Skin epidermis (tissue), 12 donors: ENCODE data around the gene PLA2G6.

Source experiments
- H3K27ac ChIP-seq, 21 experiments: fragments of 200-600 bp; sonication (generic) in 11 of 21; one replicate each; pipeline ENCODE4 v1.5.0; 2020; ENCODE audit warnings: mild to moderate bottlenecking in 3 of 21, inconsistent platforms in 2 of 21, moderate library complexity in 2 of 21
- H3K4me3 ChIP-seq, 7 experiments: fragments of 200-600 bp; sonication (generic) in 2 of 7; one replicate each; pipeline ENCODE4 v1.5.0; 2020; ENCODE audit warnings: inconsistent platforms in 2 of 7, mild to moderate bottlenecking in 2 of 7, moderate library complexity in 1 of 7

Gene PLA2G6

DNA sequence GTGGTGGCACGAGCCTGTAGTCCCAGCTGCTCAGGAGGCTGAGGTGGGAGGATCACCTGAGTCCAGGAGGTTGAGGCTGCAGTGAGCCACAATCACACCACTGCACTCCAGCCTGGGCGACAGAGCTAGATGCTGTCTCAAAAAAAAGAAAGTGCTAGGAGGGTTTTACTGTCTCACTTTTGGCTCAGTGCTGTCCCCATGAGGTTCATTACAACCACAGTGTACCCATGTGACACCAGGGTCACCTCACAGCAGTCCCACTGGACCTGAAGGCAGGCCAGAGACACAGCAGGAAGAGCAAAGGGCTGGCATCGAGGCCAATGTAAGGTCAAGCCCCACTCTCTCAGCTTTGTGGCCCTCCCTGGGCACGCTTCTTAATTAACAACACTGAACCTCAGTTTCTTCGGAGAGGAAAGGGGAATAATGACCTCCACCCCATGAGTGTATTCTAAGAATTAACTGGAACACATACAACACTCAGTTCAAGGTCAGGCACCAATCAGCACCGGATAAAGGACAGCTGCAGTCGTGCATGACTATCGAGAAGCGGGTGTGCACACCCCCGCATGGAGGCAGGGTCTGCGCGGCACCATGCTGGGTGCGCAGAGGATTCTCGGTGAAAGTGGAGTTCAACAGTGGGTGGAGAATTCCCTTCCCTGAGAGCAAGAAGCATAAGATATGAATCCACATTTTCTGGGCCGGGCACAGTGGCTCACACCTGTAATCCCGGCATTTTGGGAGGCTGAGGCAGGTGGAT is 40.2 kb downstream of the PLA2G6 start:
- Histone ChIP-seq H3K4me3 (no peak overlapping the region), H3K27ac (no peak overlapping the region)

DNA sequence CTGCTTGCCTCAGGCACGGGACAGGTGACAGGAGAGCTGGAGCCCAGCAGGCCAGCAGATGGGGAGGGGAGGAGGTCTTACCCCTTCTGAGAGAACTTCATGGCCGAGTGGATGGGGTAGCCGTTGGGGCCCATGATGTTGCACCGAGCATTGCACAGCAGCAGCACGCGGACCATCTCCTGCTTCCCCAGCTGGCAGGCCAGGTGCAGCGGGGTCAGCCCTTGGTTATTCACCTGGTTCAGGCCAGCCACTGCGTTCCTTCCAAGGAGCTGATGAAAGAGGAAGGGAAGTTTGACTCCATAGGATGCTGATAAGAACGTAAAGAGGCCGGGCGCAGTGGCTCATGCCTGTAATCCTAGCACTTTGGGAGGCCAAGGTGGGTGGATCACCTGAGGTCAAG is 41.7 kb downstream of the PLA2G6 start:
- Histone ChIP-seq H3K4me3 (no peak overlapping the region), H3K27ac (no peak overlapping the region)

DNA sequence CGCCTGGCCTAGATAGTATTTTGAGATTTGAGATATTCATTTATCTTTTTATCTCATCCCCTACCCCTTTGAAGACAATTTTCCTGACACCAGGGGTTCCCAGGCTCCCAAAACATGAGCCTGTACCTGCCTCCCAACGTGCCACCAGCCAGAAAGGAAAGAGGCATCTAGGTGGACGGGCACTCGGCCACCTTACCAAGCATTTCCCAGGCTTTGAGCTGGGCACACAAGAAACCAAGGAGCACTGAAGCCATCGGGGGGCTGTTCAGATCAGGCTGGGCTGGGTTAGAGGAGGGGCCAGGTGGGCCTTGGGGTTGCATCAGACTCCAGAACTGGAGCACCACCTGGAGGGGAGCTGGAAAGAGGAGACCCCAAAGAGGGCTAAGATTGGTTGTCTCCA is 42.7 kb downstream of the PLA2G6 start:
- H3K4me3 ChIP-seq, result no peak overlapping the region
- H3K27ac ChIP-seq, result no peak overlapping the region

DNA sequence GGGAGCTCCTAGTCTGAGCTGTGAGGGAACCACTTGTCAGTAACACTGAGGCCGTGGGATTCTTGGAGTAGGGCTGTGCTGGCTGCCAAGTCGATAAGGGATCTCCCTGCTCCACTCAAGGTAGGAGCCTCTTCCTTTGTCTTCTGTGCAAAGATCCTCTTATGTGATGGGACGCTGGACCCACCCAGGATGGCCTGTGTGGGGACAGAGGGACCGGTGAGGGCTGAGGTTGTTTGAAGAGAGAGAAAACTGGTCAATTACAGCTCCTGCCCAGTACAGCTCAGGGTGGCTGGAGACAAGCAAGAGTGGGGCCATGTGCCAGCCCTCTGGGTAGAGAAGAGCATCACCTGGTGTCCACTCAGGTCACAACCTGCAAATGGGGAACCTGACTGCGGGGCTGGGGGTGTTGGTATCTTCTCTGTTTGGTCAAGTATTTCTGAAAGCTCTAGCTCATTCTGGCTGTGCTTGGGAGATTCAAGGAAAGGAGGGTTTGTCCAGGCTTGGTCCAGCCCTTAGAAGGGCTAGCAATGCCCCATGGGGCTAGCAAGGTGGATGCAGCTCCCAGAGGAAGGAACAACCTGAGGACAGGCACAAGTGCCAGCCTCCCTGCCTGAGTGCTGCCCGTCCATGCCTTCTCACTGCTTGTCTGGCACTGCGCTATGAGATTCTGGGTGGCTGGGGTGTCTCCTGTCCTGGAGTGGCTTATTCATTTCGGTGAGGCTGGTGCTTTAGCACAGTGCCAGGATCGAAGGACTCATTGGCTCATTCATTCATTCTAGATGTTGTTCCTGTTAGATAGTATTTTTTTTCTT is 43.5 kb downstream of the PLA2G6 start:
- H3K27ac ChIP-seq, result no peak overlapping the region
- no peak overlapping the region for H3K4me3 ChIP-seq

DNA sequence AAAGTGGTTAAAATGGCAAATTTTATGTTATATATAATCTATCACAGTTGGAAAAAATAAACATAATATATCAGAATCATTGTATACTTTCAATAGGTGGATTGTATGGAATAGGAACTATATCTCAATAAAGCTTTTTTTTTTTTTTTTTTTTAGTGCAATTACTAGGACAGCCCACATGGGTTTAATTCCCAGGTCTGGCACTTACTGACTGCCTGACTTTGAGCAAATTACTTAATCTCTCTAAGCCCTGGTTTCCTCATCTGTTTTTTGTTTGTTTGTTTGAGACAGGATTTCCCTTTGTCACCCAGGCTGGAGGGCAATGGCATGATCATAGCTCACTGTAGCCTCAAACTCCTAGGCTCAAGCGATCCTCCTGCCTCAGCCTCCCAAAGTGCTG is 45.0 kb downstream of the PLA2G6 start:
- H3K27ac ChIP-seq, result no peak overlapping the region

DNA sequence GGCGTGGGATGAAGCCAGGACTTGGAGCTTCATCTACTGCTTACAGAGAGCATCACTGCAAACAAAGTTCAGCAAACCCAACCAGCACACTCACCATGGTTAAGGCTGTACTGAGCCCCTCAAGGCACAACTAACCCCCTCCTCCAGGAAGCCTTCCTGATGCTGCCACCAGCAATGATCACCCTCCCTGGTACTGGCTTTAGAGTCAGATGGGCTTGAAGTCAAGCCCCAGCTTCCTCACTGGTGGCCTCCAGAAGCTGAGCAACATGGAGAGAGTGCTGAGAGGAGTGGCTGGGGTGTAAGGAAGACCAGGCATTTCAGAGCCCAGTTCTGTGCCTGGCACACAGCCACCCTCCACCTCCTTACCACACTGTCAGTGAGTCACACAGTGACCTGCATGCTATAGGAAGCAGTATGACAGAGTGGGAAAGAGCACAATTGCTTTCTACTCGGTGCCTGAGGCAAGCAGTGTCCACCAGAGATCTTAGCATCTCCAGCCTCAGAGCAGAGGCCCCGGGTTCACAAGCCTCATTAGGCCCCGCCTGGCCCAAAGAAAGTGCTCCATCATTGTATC is 46.4 kb downstream of the PLA2G6 start:
- no peak overlapping the region for H3K27ac ChIP-seq
- no peak overlapping the region for H3K4me3 ChIP-seq

More for the DNA sequence above, 45.0 kb downstream of the PLA2G6 start:
- no peak overlapping the region for H3K4me3 ChIP-seq

DNA sequence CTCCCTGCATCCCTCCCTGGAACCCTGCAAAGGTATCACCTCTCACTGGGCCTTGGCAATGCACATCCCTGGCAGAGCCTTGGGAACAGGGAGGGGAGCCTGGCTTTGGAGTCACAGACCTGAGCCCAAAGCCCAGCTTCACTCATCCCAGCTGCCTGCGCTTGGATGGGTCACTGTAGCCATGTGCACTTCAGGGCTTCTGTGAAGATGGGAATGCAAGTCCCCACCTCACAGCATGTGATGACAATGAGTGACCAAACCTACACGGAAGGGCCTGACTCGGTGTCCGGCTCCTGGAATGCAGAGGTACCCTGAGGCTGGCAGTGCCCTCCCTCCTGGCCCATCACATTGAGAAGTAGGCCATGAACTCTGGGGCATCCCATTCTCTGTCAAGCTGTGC is 48.3 kb downstream of the PLA2G6 start:
- H3K27ac ChIP-seq, result peak overlapping the region in 1 of 21 experiments; percentile 26
- no peak overlapping the region for H3K4me3 ChIP-seq

DNA sequence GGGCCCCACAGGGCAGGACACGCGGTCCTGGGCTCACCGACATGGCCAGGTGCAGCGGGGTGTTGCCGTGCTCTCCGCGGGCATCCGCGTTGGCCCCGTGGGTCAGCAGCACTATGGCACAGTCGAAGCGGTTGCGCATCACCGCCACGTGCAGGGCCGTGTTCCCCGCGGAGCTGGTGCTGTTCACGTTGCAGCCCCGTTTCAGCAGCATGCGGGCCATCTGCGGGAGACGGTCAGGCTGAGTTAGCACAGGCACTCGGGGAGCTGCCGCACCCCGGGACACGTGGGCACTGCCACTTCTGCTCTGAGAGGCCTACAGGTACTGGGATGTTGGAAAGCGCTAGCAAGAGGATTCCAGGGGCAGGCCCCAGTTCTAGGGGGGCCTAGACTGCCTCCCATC is 48.8 kb downstream of the PLA2G6 start:
- Histone ChIP-seq H3K27ac (no peak overlapping the region), H3K4me3 (no peak overlapping the region)

DNA sequence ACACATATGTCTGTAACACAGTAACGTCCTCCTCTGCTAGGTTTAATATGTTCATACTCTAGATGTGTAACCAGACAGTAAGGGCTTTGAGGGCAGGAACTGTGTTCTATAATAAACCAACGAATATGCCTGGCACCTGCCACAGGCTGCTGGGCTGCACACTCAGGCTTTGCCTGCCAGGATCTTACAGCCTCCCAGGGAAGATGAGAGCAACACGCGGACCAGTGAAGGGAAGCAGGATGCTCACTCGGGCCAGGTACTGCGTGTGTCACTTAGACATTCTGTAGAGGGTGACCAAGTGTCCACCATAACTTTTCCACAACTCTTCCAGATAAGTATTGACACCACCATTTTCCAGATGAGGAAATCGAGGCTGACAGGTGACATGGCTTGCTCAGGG is 49.5 kb downstream of the PLA2G6 start:
- no peak overlapping the region for H3K27ac ChIP-seq
- H3K4me3 ChIP-seq, result no peak overlapping the region

DNA sequence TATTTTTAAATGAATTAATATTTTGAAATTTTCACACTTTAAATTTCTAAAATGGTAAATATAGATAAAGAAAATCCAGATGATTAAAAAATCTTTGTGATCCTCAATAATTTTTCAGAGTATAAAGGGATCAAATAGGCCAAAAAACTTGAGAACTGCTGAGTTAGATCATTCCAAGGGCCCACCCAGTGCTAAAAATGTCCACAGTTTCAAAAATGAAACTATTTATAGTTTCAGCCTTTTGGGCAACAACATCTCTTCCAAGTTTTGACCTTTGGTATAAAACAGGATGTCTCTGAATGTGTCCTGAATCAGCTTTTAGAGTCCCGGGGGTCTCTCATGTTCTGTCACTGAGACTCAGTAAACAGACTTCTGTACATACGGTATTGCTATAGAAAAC is 50.2 kb downstream of the PLA2G6 start:
- Histone ChIP-seq H3K27ac (peak overlapping the region in 1 of 21 experiments; percentile 54), H3K4me3 (no peak overlapping the region)

DNA sequence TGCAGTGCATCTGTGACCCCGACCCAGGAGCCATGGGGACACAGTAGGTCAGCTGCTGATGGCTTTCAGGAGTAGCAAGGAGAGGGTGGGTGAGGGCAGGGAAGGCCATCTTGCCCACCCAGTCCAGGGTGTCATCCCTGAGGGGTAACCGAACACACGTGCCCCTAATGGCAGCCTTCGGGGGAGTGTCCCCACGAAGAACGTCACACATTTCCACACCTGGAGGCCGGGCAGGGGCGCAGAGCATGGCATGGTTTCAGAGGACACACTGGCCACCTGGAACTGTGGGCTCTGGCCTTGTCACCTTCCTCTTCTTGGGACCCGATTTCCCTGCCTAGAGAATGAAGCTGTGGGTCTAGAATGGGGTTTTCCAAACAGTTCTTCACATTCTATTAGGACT is 51.8 kb downstream of the PLA2G6 start:
- H3K4me3 ChIP-seq, result no peak overlapping the region
- no peak overlapping the region for H3K27ac ChIP-seq

DNA sequence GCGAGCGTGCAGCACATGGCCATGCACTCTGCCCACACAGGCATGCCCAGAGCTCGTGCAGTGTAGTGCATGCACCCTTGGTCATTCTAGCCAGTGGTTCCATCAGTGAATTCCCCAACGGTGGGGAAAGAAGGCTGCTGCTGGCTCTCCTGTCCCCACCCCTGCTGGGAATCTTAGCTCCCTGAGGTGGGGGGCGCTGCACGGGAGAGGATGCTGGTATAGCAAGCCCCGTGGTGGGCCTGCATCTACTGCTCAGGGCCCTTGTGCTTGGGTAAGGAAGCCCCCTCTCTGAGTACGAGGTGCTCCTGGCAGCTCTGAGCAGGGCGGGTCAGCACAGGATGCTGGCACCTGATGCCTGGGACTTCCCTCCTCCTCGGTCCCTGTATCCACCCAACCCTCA is 52.6 kb downstream of the PLA2G6 start:
- Histone ChIP-seq H3K4me3 (no peak overlapping the region), H3K27ac (no peak overlapping the region)

DNA sequence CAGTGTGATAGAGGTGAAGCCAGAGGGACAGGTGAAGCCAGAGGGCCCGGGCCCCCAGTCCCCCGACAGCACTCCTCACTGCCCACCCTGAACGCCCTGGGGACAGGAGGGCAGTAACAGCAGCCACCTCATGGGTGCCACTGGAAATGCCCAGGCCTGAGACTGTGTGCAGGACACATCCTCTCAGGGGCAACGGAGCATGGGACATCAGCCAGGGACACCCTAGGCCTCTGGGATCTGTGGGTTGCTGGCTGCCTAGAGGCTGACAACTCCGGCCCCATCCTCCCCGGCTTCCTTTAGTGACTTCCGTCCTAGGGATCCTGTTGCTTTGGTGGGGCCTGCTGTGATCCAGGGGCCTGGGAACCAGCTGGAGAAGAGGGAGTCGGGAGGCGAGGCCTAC is 53.8 kb downstream of the PLA2G6 start:
- H3K27ac ChIP-seq, result no peak overlapping the region
- H3K4me3 ChIP-seq, result no peak overlapping the region

DNA sequence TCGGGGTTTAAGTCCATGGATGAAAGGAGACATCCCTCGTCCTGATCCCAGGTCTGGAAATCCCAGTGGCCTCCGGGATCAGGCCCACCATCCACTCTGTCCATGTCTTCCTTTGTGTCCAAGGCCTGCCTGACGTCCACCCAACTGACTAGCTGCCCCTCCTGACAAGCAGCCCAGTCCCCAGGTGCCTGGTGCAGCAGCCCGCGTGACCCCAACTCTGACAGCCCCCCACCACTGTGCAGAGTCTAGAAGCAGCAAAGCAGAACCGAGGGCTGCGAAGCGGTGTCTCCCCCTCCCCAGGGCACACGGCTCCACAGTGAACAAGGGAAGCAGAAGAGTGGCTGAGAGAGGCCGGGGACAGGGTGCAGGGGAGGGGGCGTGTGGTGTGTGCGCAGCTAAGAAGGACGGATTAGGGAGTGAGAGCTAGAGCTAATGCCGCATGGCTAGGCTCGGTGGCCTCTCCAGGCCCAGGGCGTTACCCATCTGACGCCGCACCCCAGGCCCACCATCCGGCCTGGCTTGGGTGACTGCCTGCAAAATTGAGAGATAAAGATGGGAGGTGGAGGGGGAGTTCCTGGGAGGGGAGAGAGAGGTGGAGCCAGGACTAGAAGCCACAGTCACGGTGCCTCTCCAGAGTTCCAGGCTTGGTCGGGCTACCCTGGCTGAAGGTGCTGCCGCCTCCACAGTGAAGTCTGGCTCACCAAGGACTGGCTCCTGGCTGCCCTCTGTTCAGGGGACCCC is 54.5 kb downstream of the PLA2G6 start:
- no peak overlapping the region for H3K27ac ChIP-seq
- H3K4me3 ChIP-seq, result no peak overlapping the region

DNA sequence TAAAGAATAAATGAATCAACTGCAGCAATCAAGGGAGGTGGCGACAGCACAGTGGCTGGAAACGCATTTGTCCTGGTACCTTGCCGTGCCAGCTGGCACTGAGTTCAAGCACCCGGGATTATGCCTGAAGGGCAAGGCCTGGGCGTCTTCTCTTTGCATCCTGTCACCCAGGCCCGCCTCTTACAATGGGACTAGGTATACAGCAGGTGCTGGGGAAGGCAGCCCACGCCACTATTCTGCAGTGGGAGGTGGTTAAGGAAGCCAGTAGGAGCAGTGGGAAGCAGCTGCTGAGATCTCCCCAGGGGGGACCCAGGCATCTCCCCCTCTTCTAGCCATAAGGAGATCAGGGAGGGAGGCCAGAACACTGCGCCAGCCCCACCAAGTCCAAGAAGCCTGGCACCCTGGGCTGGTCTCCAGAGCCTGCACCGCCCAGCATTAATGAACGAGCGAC is 55.9 kb downstream of the PLA2G6 start:
- Histone ChIP-seq H3K4me3 (no peak overlapping the region), H3K27ac (peak overlapping the region in 1 of 21 experiments; percentile 28)

DNA sequence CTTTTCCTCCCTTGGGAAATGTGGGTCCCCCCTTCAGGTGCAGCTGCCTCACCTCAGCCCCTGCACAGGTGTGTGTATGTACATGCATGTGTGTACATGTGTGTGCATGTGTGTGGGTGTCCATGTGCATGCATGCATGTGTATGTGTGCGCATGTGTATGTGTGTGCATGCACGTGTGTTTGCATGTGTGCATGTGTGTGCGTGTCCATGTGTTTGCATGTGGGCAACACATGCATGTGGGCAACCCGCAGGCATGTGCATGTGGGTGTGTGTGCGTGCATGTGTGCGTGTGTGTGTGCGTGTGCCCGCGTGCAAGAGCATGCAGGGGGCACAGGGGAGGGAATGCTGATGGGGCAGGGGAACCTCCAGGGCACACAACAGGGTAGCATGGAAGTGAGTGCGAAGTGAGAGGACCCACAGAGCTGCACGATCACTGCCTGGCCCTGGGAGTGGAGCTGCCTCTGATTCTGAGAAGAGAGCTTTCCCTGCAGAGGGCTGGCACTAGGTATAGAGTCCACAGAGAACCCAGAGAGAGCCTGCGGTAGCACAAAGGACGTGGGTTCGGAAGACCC is 56.5 kb downstream of the PLA2G6 start:
- no peak overlapping the region for H3K27ac ChIP-seq

DNA sequence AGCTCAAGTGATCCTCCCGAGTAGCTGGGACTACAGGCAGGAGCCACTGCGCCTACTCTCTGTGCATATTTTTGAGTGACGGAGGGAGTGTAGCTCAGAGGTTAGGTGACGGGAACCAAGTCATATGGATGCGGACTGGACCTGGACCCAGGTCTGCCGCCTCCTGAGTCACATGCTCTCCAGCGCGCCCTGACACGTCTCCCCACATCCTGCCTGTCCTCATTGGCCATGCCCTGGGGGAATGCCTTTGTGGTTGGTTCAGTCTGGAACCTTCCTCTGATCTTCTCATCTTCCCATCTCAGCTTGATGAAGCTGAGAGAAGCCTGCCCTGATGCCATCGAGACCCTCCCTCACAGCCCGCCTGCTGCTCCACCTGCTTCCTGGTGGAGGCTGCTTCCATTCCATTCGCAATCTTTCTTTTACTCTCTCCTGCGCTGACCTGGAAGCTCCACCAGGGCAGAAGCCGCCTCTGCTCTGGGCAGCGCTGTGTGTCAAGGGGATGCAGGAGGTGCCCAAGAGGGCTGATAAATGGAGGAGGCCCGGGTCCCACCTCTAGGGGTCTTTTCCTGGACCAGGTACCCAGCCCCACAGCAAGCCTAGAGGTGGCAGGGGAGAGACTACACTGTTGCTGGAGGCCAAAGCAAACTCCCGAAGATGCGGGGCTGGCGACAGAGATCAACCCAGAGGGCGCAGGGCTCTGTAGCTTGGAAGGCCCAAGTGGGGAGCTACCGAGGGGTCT is 57.2 kb downstream of the PLA2G6 start:
- no peak overlapping the region for H3K27ac ChIP-seq
- H3K4me3 ChIP-seq, result no peak overlapping the region

More for the DNA sequence above, 56.5 kb downstream of the PLA2G6 start:
- H3K4me3 ChIP-seq, result no peak overlapping the region

DNA sequence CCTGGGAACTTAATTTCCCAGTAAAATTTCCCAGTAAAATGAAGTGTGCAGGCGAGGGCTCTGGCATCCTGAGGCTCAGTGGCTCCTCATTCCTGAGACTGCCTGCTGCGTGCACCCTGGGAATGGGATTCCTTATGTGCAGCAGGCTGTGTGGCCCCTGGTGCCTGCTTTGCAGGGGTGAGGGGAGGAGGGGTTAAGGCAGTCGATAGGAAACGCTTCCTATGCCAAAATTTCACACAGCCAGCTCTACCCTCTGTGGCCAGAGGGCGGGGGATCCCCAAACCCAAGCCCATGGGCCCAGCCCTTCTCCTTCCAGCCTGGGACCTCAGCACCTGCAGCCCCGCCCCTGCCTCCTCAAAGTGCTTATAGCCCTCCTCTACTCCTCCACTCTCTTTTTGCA is 59.0 kb downstream of the PLA2G6 start:
- Histone ChIP-seq H3K4me3 (no peak overlapping the region), H3K27ac (no peak overlapping the region)
